ENCODE measurements around the gene GPATCH4. TPM values are rescaled to one million over a fixed set of nuclear protein-coding genes. Genes with fewer than 3 reads are reported as not detected.
"Not testable (repeated sequence)": the region's sequence is repeated elsewhere in the genome, so short reads cannot be mapped to it uniquely, and the experiment has no call there.

Gene GPATCH4
- total RNA-seq, 4 donors from 2014 or later: 14.1 to 49.2 (median 24.5) TPM

- intact Hi-C loops (cut with DNase I): loop anchor here (5.0 kb wide), 1 partner anchor 84 kb away; no protein-coding TSS in a partner anchor
- peaks cover 11 to 12% of the 10 kb centered on the region in 2 donors for H3K4me1 ChIP-seq
- WGBS, 2 donors: 2 to 3% methylated on average over 6 to 26 of the region's 60 CpGs
- no peaks in the 10 kb centered on the region for H3K9me3 ChIP-seq
- no peaks in the 10 kb centered on the region for H3K27me3 ChIP-seq
- no peak for TF ChIP-seq CTCF (IDR thresholded peaks at IDR 0.05)
- peak in 1 of 2 donors; percentile 84 for TF ChIP-seq POLR2A (IDR thresholded peaks at IDR 0.05)
- peak within 1 kb of the TSS; percentile 64 to 83 (median 72) for H3K27ac ChIP-seq
- H3K36me3 ChIP-seq: peaks cover 3 to 23% of the 10 kb centered on the region in 2 donors
- peak within 1 kb of the TSS; percentile 30 to 68 (median 44) for H3K4me3 ChIP-seq (replicated peaks in 1 of 3)
- peak; percentile 78 to 83 for DNase-seq
Observed at GRCh38 chr1:156591432-156592157, 9.7 kb downstream of the GPATCH4 start, which contains the start of gene NAXE. TSS of gene NAXE (plus strand) at chr1:156591776. CDS start at chr1:156591805, 29 bp downstream.

- TF ChIP-seq POLR2A (IDR thresholded peaks at IDR 0.05): no peak
- no peak for TF ChIP-seq CTCF (IDR thresholded peaks at IDR 0.05)
- Histone ChIP-seq H3K27ac (peak overlapping the region; percentile 64 to 83 (median 72)), H3K9me3 (no peaks in the 10 kb centered on the region), H3K4me3 (replicated peaks in 1 of 3) (peak overlapping the region in 2 of 3 donors; percentile 37 to 68), H3K36me3 (peaks cover 3 to 21% of the 10 kb centered on the region in 2 donors), H3K4me1 (peaks cover 11 to 12% of the 10 kb centered on the region in 2 donors), H3K27me3 (no peaks in the 10 kb centered on the region)
- intact Hi-C loops (cut with DNase I): loop anchor here (5.0 kb wide), 1 partner anchor 84 kb away; no protein-coding TSS in a partner anchor
- 23 to 28% methylated on average over 6 of the region's 6 CpGs for WGBS, 2 donors
- DNase-seq: no peak
Observed at GRCh38 chr1:156591181-156591431, 10.2 kb downstream of the GPATCH4 start.

GRCh38 chr1:156590326-156591180 lies 10.7 kb downstream of the GPATCH4 start:
- intact Hi-C loops (cut with DNase I): loop anchor here (5.0 kb wide), 1 partner anchor 83 kb away; no protein-coding TSS in a partner anchor
- H3K4me3 ChIP-seq (replicated peaks in 1 of 3): no peak overlapping the region
- no peaks in the 10 kb centered on the region for H3K9me3 ChIP-seq
- peak overlapping the region in 2 of 3 donors; percentile 72 to 83 for H3K27ac ChIP-seq
- no peak for DNase-seq
- H3K4me1 ChIP-seq: peaks cover 11 to 12% of the 10 kb centered on the region in 2 donors
- peaks cover 3 to 15% of the 10 kb centered on the region in 2 donors for H3K36me3 ChIP-seq
- whole genome bisulfite sequencing, 2 donors: 84 to 87% methylated on average over 10 of the region's 10 CpGs
- no peaks in the 10 kb centered on the region for H3K27me3 ChIP-seq
- no peak for TF ChIP-seq POLR2A (IDR thresholded peaks at IDR 0.05)
- TF ChIP-seq CTCF (IDR thresholded peaks at IDR 0.05): no peak

- no peak overlapping the region for H3K27ac ChIP-seq
- intact Hi-C loops (cut with DNase I): no loop called here
- TF ChIP-seq CTCF (IDR thresholded peaks at IDR 0.05): no peak
- no peak for TF ChIP-seq POLR2A (IDR thresholded peaks at IDR 0.05)
Observed at GRCh38 chr1:156589546-156589945, 11.7 kb downstream of the GPATCH4 start.

GRCh38 chr1:156587927-156588326 lies 13.4 kb downstream of the GPATCH4 start:
- DNase-seq; H3K36me3 ChIP-seq; H3K9me3 ChIP-seq; H3K4me3 ChIP-seq (replicated peaks in 1 of 3); H3K27ac ChIP-seq; H3K27me3 ChIP-seq; intact Hi-C loops (cut with DNase I): not testable (repeated sequence)
- 88 to 94% methylated on average over 8 of the region's 8 CpGs for WGBS, 2 donors
- peaks cover 11 to 12% of the 10 kb centered on the region in 2 donors for H3K4me1 ChIP-seq

More at GRCh38 chr1:156589546-156589945, 11.7 kb downstream of the GPATCH4 start:
- H3K36me3 ChIP-seq: peaks cover 0 to 5% of the 10 kb centered on the region in 2 donors
- DNase-seq: no peak
- H3K4me3 ChIP-seq (replicated peaks in 1 of 3): no peak overlapping the region
- H3K9me3 ChIP-seq: no peaks in the 10 kb centered on the region
- H3K27me3 ChIP-seq: no peaks in the 10 kb centered on the region
- WGBS, 2 donors: 68 to 71% methylated on average over 5 of the region's 5 CpGs
- peaks cover 11 to 12% of the 10 kb centered on the region in 2 donors for H3K4me1 ChIP-seq
